Myometrial cell (primary cell): Measurements from ENCODE around the gene MTMR10. TPM values are rescaled to one million over a fixed set of nuclear protein-coding genes. Genes with fewer than 3 reads are reported as not detected.

Experiments used
- total RNA-seq: library from RNA; depleted of rRNA; stranded (reverse); fragments of >200 nt; gene quantifications from 2 replicates; pipeline ENCODE4 v1.2.3, GENCODE V29; 2015

MTMR10 gene
- total RNA-seq = 9.8 and 11.0 TPM in 2 replicates

DNA sequence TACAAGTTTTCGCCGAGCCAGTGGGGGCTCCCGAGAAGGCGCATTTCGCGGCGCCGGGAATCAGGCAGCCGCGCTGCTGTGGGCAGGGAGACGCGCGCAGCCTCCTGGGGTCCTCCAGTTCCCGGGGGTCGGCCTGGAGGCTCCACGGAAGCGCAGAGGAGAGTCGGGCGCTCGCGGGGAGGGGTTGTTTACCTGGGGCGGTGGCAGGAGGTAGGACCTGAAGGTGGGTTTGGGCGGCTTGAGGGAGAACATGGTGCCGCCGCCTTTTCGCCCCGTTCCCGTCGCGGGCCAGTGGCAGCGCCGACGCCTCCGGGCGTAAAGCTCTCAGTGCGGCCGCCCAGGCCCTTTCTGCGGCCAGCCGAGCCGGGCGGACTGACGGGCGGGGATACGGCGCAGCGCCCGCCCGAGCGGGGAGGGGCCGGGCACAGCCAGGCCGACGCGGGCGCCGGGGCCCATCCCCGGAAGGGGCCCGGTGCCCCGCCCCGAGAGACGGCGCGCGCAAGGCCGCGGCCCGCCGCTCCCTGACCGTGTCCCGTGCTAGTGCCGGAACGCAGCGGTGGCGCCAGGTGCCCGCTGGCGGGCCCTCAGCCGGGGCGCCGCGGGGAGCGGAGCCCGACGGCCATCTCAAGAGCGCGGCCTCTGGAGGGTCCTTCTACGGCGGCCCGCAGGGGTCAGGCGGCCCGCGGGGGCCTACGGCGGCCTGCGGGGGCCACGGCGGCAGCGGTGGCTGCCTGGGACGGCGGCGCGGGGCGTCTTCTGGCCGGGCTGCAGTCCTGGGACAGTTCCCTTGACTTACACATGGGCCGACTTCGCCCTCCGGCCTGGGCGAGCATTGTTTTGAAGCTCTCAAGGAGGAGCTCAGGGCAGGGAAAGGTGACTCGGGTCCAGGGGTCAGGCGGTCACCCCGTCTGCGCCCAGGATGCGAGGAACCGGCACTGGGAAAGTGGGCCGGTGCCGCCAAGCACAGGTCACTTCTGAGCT, at the start of gene MTMR10:
MTMR10 (minus strand) TSS at position 374 of the 981 bp plus-strand sequence; CDS start at position 252, 122 bp downstream.

GRCh38 chr15:30903497-30904187, 87.8 kb downstream of the MTMR10 start, which contains the start of gene FAN1:
Gene FAN1, plus strand, starts transcription at chr15:30903915. Its CDS starts 749 bp downstream, at chr15:30904664.

Other genes starting within 250 kb of the MTMR10 start
- gene FAN1, start 87.7 kb downstream of the MTMR10 start, total RNA-seq = 10.3 and 13.0 TPM in 2 replicates
- gene TRPM1, start 110.1 kb upstream of the MTMR10 start, total RNA-seq = not detected in 2 replicates